Stimulated activated CD4-positive, alpha-beta T cell treated with anti-CD3 and anti-CD28 coated beads, TNF-alpha, amount 100 ng/mL, for 48 hours (primary cell): ENCODE results near the gene COPZ2.
"Not testable (repeated sequence)": the region's sequence is repeated elsewhere in the genome, so short reads cannot be mapped to it uniquely, and the experiment has no call there.

Source experiments
- DNase-seq, 3 donors: peaks; one replicate each; pipeline ENCODE4 v3.0.0-alpha.2; 2020; ENCODE audit warnings: low read depth in 3 of 3

COPZ2 gene, protein sequence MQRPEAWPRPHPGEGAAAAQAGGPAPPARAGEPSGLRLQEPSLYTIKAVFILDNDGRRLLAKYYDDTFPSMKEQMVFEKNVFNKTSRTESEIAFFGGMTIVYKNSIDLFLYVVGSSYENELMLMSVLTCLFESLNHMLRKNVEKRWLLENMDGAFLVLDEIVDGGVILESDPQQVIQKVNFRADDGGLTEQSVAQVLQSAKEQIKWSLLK

DNA sequence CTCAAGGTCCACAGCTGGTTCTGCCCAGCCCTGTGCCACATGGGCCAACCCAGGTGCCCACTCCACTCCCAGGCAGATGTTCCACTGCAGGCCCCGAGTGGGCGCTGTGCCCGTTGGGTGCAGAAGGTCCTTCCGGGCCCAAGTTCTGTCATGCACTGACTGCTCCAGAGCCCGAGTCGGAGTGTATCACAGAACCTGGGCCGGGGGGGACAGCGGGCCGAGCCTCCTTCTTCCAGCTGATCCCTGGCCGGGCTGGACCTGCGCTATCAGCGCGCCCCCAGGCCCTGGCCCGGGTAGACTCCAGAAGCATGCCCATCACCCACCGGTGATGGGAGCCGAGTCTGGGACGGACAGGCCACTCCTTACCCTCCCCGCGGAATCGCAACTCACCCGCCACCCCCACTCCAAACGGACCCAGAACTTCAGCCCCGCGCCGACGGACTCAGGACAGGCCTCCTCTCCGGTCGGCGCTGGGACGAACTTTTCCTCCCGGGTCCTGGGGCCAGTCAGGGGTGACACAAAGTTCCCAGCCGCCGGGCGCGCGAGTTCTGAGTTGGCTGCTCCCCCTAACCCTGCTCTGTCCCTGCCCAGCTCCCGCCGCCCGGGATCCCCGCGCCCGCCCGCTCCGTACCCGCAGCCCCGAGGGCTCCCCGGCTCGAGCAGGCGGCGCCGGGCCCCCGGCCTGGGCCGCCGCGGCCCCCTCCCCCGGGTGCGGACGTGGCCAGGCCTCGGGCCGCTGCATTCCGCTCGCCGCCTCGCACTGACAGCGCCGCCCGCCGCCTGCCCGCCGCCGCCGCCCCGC lies at the start of gene COPZ2:
Gene COPZ2, minus strand, starts transcription at position 762 of the 802 bp plus-strand sequence. Its CDS starts 20 bp downstream, at position 742.
- peak in 2 of 3 donors; percentile 46 to 53 for DNase-seq

- DNase-seq: no peak
Measured at GRCh38 chr17:48084932-48085331, 47.3 kb upstream of the COPZ2 start.

DNA sequence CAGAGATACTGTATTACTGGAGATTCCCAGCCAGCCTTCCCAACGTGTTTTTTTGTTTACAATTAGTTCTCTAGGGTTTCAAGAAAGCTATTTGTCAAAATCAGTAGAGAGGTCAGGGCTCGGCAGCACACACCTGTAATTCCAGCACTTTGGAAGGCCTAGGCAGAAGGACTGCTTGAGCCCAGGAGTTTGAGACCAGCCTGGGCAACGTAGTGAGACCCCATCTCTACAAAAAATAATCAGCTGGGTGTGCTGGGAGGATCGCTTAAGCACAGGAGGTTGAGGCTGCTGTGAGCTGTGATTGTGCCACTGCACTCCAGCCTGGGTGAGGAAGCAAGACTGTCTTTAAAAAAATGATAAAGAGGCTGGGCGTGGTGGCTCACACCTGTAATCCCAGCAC lies 44.3 kb upstream of the COPZ2 start:
- no peak for DNase-seq

DNA sequence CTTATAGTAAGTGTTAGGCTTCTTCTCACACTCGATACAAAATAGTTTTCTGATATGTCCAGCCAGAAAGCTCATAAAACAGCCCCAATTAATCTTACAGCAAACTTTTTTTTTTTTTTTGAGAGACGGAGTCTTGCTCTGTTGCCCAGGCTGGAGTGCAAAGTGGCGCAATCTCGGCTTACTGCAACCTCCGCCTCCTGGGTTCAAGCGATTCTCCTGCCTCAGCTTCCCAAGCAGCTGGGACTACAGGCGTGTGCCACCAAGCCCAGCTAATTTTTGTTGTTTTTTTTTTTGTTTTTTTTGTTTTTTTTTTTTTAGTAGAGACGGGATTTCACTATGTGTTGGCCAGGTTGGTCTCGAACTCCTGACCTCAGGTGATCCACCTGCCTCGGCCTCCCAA lies 39.6 kb upstream of the COPZ2 start:
- DNase-seq: not testable (repeated sequence)

DNA sequence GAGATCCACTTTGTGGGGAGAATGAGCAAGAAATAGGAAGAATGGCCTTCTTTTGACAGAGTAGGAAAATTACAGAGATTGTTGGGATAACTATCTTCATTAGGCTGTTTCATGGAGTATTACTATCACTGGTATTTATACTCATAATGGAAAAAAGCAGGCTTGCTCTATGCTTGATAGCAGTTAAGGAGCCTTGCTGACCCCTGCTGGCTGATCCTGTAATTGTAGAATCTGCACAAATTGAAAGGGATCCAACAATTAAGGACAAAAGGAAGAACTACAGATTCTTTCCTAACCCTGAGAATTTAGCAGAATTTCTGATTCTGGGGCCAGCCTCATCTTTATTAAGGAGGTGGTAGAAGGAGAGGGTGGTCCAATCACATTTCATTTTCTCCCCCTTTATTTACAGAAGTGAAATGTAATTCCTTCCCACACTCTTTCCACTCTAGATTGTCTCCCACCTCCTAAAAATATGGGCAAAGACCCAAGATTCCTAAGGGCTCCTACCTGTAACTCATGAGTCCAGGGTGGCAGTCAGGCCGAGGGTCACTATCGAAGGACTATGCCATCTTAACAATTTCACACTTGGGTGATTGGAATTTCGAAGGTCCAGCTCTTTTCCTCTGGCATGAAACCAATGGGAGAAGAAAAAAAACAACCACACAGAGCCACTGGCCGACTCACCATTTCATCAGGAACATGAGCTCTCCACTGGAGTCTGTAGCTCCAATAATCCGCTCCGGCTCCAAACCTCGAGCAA lies 36.9 kb upstream of the COPZ2 start:
- peak; percentile 34 to 56 (median 53) for DNase-seq

DNA sequence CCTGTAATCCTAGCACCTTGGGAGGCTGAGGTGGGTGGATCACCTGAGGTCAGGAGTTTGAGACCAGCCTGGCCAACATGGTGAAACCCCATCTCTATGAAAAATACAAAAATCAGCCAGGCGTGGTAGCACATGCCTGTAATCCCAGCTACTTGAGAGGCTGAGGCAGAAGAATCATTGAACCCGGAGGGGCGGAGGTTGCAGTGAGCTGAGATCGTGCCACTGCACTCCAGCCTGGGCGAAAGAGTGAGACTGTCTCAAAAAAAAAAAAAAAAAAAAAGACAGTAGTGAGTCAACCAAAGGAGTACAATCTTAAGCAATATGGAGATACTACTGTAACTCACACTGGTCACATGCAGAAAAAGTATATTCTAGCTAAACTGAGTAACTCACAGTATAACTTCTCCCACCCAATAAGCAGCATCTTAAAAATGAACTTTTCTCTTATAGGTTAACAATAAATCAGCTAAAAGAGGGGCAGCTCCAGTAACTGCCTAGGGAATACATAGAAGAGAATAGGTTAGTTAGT lies 36.0 kb upstream of the COPZ2 start:
- DNase-seq: not testable (repeated sequence)

GRCh38 chr17:48072811-48073210 lies 35.2 kb upstream of the COPZ2 start:
- DNase-seq: not testable (repeated sequence)

- DNase-seq: no peak
Measured at GRCh38 chr17:48071654-48072053, 34.1 kb upstream of the COPZ2 start.

- no peak for DNase-seq
Measured at GRCh38 chr17:48070195-48070594, 32.6 kb upstream of the COPZ2 start.

DNA sequence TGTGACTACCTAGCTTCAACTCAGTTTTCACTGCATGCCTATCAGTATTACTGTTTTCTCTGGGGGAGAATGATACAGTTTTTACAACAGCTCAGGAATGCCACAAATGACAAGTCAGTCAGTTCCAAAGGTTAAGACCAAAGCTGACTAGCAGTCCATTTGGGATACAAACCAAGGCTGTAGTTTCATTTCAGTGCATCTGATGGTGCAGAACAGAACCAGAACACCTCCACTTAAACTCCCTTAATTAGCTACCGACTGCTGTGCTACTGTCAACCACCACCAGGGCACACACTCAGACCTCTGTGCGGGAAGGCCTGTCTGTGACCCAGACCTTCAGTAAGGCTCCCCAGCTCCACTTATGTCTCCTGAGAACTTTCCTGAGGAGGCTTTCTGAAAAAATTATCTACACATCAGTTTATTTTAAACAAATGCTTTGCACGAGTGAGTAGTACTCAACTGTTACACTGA lies 30.9 kb upstream of the COPZ2 start:
- DNase-seq: no peak

DNA sequence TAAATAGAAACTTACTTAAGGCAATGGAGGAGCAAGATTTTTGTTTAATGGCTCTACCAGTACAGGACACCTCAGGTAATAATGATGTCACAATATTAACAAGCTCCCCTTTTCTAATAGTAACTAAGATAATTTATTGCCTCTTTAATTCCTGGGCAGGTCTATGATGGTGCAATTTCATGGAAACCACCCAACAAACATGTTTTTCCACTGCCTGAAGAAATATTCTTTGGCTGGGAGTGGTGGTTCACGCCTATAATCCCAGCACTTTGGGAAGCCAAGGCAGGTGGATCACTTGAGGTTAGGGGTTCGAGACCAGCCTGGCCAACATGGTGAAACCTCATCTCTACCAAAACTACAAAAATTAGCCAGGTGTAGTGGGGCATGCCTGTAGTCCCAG lies 30.2 kb upstream of the COPZ2 start:
- not testable (repeated sequence) for DNase-seq

- DNase-seq: no peak
Measured at GRCh38 chr17:48067245-48067644, 29.6 kb upstream of the COPZ2 start.

- DNase-seq: no peak
Measured at GRCh38 chr17:48066656-48067055, 29.1 kb upstream of the COPZ2 start.

- DNase-seq: no peak
Measured at GRCh38 chr17:48066192-48066591, 28.6 kb upstream of the COPZ2 start.

- DNase-seq: no peak
Measured at GRCh38 chr17:48064638-48065037, 27.0 kb upstream of the COPZ2 start.

GRCh38 chr17:48062273-48062672 lies 24.7 kb upstream of the COPZ2 start:
- DNase-seq: no peak

- no peak for DNase-seq
Measured at GRCh38 chr17:48060249-48060648, 22.7 kb upstream of the COPZ2 start.

- DNase-seq: no peak
Measured at GRCh38 chr17:48059125-48059668, 21.6 kb upstream of the COPZ2 start.

- DNase-seq: no peak
Measured at GRCh38 chr17:48058393-48059124, 21.0 kb upstream of the COPZ2 start.

DNA sequence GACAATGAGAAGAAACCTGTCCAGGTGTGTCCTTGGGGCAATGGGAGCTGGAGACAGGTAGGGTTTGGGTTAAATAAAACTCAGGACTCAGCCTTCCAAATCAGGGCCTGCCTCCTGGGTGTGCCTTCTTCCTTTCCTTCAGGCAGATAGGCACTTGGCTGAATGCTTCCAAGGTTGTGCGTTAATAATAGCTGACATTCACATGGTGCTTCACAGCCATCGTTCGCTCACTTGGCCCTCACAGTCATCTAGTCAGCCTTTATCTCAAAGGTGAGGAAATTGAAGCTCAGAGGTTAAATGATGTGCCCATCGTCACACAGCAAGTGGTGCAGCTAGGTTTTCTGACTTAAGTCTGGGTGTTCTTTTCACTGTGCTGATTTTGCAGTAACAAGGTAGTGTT lies 20.0 kb upstream of the COPZ2 start:
- DNase-seq: no peak

DNA sequence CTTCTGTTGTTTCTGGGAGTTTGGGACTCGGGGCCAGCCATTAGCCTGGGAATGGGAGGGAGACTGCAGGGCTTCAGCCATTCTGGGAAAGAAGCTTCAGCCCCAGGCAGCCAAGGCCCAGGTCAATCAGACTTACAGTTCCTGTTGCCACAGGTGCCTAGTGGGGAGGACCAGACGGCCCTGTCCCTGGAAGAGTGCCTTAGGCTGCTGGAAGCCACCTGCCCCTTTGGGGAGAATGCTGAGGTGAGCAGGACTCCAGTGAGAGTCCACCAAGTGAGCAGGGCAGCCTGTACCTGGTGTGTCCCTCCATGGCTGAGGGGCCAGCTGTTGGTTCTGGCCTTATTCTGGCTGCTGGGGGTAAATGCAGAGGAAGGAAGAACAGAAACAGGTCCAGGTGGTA lies 19.3 kb upstream of the COPZ2 start:
- DNase-seq: no peak
